Measurements from ENCODE around the gene NISCH.

The NISCH gene

DNA sequence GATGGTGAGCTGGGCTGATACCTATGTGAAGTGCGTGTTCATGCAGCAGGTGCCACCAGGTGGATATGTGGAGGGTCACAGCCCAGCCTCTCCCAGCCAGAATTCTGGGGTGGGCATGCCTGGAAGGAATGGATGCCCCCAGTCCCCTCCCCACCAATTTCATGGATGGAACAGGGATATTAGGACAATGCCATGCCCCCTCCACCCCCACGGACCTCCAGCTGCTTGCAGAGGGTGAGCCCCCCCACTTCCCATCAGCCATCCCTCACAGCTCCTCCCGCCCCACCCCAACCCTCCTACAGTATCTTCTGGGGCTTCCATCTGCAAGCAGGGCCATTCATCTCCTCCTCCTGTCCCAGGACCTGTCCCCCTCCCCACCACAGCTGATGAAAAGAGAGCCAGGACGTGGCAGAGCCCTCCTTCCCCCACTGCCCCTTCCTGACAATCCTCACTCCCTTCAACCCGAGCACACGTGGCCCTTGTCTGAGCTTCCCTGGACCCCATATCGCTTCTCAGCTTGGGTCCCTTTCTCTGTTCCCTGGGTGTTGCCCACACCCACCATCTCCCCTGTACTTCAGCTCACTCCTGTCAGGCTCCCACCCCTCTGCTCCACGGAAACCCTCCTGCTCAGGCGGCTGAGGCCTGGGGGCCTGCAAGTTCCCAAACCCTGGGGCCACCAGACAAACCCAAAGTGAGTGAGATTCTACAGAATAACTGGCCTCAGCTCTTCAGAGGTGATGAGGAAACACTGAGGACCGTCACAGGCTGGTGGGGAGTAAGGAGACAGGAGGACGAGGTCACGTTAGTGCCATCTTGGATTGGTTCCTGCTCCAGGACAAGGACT, 7.7 kb upstream of the NISCH start:
- no peak for DNase-seq (ENCODE audit: low read depth)

DNA sequence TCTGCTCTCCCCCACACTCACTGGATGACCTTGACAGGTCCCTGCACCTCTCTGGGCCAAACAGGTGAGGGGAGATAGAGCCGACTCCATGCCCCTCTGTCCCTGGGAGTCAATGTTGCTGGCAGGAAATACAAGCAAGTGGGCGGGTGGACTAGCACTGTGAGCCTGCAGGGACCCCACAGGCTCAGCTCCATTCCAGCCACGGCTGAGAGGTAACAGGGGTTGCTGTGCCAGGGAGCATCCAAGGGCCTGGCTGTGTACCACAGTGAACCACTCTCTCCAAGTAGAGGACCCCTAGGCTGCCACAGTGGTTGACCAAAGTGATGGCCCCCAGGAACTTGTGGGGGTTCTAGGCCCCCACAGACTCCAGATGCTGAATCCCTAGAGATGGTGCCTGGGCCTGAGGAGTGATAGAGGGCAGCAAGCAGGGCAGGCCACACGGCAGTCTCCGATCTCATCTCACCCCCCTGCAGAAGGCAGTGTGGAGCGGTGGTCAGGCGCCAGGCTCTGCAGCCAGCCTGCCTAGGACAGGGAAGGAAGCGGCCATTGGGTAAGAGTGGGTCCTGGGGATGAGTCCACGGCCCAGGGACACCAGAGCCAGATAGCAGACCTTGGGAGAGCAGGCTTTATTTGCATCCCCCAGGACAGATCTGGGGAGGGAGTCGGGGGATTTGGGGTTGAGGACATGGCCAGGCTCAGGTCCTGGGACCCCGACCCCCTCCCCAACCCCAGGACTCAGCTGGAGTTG, 4.7 kb upstream of the NISCH start:
- DNase-seq (ENCODE audit: low read depth): no peak

DNA sequence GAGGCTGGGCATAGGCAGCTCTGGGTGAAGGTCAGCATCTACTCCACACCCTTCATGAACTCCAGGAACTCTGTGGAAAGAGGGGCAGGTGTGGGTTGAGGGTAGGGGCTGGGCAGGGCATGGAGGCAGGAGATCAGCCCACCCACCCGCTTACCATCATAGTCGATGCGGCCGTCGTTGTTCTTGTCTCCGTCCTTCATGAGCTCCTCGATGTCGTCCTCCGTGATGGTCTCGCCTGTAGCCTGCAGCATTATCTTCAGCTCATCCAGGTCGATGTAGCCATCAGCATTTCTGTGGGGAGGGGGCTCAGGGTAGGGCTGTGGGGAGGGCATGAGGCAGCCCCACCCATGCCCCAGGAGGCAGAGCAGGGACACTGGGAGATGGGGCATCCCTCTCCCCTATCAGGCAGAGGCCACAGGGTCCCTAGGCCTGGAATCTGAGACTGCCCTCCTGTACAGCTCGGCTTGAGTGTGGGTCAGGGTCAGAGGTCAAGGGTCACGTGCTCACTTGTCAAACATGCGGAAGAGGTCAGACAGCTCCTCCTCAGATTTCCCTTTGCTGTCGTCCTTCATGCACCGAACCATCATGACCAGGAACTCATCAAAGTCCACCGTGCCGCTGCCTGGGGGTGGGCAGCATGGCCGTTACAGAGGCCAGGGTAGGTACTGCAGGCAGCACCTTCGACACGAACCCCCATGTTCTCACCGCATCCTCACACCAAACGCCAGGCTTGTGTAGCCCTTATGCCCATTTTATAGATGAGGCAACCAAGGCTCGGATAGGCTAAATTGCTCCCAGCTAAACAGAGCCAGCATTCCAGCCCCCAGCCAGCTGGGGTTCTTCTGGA, 3.9 kb upstream of the NISCH start:
- no peak for DNase-seq (ENCODE audit: low read depth)

DNA sequence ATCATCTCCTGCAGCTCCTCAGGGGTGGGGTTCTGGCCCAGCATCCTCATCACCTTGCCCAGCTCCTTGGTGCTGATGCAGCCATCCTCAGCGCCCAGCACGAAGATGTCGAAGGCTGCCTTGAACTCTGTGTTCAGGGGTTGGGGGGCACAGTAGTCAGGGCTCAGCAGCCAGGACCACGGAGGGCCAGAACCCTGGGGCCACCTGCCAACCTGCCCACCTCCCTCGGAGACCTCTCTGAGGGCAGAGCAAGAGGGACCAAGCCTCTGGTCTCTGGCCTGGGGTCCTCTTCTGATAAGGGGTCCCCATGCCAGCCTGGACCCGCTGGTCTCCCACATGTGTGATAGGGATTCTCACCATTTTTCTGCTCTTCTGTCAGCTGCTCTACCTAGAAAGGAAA, 3.3 kb upstream of the NISCH start:
- DNase-seq (ENCODE audit: low read depth): no peak

DNA sequence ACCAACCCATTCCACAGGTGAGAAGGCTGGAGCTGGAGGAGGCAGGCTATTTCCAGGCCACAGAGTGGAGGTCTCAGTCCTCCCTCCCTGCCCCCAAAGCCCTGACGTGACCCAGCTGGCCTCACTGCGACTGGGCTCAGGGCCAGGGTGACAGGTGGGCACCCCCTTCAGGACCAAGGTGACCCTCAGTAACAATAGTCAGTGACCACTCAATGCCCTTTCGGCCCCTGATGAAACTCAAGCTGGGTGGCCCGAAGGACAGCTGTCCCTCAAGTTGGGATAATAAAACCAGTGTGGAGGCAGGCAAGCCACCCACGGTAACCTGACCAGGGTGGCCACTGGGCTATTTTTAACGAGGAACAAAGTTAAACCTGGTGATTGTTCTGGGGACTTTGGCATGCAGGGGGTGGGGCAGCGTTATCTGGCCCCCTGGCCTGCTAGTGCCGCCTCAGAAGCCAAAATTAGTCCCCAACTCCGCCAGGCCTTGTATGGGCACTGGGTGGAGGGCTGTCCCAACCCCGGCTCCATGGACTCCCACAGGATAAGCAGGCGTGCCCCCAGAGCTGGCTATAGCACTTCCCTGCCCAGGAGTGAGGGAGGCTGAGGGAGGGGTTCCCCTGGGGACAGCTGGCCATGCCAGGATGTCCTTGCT, 2.7 kb upstream of the NISCH start:
- no peak for DNase-seq (ENCODE audit: low read depth)

DNA sequence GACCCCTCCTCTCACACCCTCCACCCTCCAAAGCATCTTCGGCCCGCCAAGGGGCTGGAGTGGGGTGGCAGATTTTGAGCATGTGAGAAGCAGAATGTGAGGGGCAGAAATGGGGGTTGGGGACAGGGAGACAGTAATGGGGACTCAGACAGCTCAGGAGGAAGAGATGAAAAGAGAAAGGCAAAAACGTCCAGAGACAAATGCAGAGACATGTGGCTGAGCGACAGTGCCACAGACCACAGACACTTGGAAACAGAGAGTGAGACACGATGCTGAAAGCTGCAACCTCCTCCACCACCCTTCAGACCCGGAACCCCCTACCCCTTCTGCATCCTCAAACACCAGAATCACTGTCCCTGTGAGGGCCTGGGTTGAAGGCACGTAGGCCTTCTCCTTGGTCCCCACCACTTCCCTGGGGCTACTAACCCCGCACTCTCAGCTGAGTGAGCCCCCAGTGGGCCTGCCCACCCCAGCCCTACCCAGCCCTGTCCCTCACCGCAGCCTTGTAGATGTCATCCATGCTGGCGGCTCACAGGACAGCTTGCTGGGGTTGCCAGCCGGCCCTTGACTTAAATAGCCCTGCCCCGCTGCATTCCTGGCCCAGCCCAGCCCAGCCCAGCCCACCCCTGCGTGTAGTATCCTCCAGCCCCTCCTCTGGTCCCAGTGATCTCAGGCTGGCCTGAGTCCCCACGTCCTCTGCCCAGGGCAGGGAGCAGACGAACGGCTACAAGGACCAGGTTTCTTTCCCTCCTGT, 1.7 kb upstream of the NISCH start, which contains the start of gene TNNC1:
TSS of gene TNNC1 (minus strand) at position 546 of the 754 bp plus-strand sequence. CDS start at position 520, 26 bp downstream.
- no peak for DNase-seq (ENCODE audit: low read depth)

DNA sequence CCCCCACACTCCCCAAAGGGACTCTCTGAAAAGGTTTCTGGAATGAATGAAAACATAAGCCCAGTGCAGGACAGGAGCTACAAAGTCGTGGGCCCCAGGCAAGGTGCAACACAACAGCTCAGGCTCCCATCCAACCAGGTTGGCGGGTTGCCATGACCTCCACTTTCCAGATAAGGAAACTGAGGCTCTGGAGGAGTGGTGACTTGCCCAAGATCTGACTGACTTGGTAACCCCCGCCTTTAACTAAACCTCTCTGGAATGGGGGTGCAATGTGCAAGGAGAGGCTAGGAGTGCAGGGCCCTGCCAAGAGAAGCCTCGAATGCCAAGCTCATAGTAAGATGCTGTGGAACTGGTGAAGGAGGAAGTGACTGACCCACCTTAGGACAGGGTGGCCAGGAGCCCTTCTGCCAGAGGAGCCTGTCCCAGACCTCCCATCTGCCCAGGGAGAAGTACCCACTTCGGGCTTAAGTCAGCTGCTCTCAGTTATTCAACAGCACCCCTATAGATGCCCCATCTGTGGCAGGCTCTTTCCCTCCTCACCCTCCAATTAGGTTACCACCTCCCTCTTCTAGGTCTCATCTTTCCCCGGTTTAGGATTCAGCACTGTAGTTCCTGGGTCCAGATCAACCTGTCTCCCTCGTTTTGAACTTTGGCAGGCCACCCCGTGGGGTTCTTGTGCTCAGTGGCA, 1.0 kb upstream of the NISCH start:
- DNase-seq (ENCODE audit: low read depth): no peak

DNA sequence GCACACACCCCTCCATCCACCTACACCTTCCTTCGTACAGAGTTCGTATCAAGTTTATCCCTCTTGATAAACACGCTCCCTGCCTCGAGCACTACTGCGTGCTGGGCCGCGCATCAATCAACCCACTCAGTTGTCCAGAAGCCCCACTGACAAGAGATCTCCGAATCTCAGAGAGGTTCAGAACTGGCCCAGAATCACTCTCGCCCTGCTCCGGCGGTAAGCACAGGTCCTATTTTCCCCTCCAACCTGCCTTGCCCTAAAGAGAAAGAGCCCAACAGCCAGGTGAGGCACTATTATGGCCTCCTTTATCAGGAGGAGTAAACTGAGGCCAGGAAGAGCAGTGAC, 494 bp upstream of the NISCH start:
- no peak for DNase-seq (ENCODE audit: low read depth)

DNA sequence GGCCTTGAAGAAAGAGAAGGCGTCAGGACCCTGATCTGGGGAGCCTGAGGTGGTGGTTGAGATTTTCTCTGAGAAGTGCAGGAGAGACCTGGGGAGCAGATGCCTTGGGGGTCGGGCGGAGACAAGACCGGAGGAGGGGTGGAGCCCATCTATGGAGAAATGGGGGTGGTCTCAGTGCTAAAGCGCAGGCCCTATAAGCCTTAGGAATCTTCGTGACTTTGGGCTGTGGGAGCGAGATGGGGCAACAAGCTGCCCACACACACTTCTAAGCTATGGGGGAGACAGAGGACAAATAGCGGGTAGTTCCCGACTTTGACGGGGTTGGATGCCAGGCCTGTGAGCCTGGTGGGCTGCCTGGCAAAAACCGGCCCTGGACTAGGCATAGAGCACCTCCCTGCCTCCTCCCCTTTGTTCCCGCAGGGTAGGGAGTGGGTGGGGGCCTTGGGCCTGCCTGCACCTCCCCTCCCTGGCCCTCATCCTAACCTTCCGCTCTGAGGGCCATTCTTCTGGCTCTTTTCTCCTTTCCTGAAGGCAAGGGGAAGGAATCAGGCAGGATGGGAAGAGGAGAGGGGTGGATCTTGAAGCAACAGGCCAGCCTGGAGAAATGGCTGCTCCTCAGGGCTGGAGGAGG, 880 bp downstream of the NISCH start:
- no peak for DNase-seq (ENCODE audit: low read depth)

DNA sequence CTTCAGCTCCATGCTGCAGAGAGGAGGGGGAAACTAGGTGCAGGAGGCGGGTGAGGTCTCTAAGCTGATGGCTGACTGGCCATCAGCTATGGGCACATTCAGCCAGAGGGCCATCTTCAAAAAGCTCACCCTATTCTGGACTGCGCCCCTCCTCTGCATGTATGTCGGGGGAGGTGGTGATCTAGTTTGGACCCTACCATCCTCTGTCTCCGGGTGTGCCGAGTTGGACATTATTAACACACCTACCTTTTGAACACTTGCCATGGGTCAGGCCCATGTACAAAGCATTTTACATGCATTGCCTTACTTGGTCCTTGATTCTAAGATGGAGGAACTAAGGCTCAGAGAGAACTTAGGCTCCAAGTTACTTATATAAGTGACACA, 1.4 kb downstream of the NISCH start:
- no peak for DNase-seq (ENCODE audit: low read depth)

DNA sequence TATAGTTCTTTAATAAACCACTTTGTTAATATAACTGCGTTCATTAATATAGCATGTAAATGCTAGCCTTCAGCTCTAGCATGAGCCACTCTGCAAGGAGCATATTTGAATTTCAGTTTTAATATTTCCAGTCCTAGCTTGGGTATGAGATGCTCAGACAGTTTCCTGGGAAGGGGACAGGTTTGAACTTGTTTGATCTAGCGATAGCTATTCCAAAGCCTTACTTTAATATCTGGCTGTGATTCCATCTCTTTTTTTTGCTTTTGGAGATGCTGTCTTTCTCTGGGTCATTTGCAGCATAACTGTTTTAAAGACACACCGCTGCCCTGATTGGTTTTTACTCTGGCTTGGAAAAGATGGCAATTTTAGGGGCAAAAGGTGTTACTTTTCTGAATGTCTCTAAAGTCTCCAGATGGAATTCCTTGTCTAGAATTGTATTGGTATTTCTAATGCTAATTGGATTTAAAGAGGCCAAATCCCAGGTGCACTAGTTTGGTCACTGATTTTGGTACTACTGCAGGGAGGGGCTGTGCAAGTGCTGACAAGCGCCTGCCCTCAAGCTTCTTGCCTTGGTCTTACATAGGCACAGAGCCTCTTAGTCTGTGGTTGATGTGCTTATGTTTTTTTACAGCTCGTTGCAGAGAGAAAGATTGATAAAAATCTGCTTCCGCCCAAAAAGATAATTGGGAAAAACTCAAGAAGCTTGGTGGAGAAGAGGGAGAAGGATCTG, 2.8 kb downstream of the NISCH start:
- DNase-seq (ENCODE audit: low read depth): no peak

DNA sequence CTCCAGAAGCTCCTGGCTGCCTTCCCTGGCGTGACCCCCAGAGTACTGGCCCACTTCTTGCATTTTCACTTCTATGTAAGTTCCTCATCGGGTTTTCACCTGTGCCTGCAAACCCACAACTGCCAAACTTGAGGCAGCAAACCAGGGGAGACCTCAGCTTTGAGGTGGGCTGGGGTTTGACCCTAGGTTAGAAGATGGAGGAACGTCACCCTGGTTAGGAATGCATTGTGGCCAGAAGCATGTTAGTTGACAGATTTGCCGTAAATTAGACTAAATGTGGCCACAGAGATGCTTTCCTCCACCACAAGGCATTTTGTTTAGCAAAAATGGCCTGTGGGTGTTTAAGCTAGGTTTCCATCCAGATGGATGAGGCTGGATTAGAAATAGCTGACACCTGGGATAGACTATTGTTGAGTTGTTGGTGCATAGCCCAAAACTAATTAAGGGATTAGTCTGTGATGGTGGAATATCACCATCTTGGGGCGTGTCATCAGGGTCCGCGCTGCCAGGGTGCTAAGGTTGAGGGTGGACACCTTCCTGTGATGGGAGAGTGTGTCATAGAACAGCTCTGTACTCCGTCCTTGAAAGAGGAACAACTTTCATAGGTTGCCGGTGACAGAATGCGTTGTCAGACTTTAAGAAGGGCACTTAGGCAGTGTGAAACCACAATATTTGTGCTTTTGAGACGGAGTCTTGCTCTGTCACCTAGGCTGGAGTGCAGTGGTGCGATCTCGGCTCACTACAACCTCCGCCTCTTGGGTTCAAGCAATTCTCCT, 3.6 kb downstream of the NISCH start:
- DNase-seq (ENCODE audit: low read depth): no peak

DNA sequence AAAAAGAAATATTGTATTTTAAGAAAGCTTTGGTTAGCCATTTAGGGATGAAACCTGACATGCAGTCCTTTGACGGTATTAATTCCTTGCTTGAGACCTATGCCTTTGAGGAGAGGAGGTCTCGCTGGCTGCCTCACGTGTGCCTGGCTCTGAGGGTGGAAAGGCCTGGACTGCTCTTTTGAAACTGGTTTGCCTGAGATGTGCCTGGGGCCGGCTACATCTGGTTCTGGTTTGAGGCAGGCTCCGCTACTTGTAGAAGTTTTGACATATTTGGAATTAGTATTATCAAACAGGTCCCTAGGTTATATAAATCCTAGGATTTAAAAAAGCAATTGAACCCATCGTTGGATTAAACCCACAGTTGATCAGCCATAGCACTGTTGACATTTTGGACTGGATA, 6.5 kb downstream of the NISCH start:
- DNase-seq (ENCODE audit: low read depth): no peak

DNA sequence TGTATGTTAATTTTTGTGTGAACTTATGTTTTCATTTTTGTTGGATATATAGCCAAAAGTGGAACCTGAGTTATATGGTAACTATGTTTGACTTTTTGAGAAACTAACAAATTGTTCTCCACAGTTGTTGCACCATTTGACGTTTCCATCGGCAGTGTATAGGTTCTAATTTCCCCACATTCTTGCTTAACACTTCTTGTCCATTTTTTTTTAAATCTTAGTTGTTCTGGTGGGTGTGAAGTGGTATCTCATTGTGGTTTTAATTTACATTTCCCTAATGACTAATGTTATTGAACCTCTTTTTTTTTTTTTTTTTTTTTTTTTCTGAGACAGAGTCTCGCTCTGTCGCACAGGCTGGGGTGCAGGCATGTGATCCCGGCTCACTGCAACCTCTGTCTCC, 8.0 kb downstream of the NISCH start:
- DNase-seq (ENCODE audit: low read depth): no peak

DNA sequence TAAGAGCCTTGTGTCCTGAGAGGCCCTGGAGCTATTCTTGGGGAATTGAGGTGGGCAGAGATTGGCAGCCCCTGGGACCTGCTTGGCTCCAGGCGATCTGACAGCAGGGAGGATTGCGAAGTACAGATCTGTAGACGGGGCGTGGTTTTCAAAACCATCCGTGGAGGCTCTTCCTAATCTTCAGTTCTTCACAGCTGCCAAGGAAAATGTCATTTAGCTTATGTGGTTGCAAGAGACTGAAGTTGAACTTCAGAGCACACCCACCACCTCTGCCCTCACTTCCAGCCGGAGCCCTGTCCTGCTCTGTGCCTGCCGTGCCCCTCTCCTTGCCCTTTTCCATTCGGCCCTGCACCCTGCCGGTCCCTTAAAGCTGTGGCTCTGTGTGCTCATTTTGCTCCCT, 12.9 kb downstream of the NISCH start:
- DNase-seq (ENCODE audit: low read depth): no peak

DNA sequence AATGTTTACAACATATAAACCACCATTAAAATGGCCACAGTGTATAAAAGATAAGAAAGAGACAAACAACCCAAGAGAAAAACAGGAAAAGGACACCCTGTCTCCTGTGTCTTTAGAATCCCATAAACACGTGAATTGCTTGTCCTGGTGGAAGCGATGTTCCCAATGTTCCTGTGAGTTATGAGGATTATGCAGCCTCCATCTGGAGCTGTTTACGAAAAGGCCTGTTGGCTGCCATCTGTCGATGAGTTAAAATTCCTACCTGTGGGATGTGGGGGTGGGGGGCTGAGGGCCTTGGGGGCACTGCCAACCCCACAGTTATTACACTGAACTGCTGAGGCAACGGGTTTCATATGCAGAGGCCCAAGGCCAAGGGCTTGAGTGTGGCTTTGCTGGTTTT, 13.6 kb downstream of the NISCH start:
- no peak for DNase-seq (ENCODE audit: low read depth)

DNA sequence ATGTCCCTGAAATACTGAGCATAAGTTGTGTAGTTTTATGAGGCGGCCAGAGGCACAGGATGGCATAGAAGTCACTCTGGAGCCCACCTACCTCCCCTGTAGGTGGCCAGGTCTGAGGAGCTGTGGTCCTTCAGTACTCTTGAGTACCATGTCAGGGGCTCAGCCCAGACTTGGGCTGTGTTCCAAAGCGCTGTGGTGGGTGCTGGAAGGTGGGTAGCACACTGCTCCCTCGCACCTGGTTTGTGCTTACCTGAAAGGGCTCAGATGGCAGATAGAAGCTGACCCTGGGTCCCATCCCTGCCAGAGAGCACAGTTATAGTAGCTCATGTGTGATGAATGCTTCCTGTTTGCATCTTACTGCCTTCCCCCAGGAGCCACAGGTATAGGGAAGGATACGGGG, 15.5 kb downstream of the NISCH start:
- DNase-seq (ENCODE audit: low read depth): no peak

DNA sequence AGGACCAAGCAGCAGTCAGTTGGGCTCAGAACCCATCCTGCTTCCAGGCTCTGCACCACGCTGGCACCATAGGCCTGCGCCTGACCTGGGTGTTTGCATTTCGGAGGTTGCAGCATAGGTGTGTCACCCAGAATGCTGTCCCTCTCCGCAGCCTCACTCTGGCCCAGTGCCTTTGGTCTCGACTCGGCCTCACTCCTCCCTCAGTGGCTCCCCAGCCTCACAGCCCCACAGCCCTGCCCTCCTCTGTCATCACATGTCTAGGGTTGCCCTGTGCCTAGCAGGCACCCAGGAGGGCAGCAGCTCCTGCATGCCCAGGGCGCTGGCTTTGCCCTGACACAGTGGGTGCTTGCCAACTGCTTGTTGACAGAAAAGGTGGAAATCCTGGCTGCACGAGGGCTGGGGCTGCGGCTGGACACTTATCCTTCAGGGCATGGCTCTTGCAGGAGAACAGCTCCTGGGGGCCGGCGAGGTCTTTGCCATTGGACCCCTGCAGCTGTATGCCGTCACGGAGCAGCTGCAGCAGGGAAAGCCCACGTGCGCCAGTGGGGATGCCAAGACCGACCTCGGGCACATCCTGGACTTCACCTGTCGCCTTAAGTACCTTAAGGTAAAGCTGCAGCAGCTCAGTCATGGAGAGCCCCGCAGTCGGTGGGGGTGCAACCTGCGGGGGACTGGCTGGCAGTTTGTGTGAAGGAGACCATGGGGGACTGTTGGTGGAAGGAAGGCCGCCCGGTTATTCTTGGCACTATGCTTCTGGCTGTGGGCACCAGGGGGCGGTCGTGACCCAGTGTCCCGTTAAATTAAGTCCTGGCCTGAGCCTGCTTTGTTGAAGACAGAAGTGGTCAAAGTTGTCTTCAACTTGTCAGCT, 16.2 kb downstream of the NISCH start:
- DNase-seq (ENCODE audit: low read depth): no peak

All from stimulated activated CD8-positive, alpha-beta memory T cell treated with anti-CD3 and anti-CD28 coated beads, Interleukin-4, amount 100 ng/mL, for 24 hours (primary cell).